Stimulated activated CD8-positive, alpha-beta memory T cell treated with anti-CD3 and anti-CD28 coated beads, Interleukin-4, amount 100 ng/mL, for 24 hours (primary cell): Measurements from ENCODE around the gene NSG2.
"Not testable (repeated sequence)": the region's sequence is repeated elsewhere in the genome, so short reads cannot be mapped to it uniquely, and the experiment has no call there.

ENCODE experiments used
- DNase-seq: peaks from one replicate; pipeline ENCODE4 v3.0.0-alpha.2; 2020; ENCODE audit warnings: low read depth

NSG2 gene

GRCh38 chr5:174045470-174046025 lies at the start of gene NSG2:
TSS of gene NSG2 (plus strand) at chr5:174045706. CDS start at chr5:174046756, 1,050 bp downstream.
- peak; percentile 0 for DNase-seq

DNA sequence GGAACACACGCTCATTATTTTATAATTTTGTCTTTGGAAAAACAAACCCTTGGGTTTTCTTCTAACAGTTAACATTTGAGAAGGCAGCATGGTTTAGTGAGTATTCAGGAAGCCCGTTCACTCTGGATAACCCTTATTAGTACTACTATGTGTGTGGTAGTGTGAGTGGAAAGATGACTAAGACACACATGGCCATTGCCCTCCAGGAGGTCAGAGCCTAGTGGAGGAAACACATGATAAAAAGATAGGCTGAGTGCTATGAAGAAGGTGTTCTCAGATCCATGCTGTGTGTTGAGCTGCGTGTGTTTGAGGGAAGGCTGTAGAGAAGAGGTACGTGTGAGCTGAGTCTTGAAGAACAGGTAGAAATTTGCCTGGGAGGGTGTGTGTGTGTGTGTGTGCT lies 48.2 kb upstream of the NSG2 start:
- no peak for DNase-seq

DNA sequence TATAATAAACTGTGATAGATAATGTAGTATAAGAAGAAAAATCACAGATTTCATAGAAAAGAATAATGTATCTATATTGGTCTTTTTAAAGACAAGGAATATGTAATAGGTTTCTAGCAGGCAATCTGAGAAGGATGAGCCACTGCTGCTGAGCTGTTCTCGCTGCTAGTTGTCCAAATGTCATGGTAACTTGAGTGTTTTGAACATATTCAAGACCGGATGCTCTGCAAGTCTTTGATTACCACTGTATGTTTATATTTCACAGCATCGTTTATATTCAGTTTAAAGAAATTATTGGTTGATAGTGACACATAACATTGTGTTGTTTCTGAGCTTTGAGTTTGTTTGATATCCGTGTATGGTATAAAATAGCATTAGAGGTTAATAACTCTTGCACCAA lies 47.0 kb upstream of the NSG2 start:
- DNase-seq: no peak

DNA sequence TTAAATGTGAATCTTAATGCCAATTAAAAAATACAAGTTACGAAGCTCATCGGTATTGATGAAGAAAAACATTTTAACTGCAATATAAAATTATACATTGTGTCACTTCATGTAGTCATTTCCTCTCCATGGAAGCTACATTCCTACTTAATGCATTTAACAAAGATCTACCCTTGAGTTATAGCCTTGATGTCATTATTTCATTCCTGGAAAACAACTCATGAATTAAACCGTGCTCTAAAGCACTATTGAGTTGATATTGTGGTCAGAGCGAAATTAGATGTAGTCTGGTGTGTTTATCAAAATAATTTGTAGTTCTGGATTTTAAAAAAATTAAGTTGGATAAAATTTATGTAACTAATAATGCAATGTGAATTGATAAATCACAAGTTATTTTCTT lies 45.4 kb upstream of the NSG2 start:
- no peak for DNase-seq

- no peak for DNase-seq
Measured at GRCh38 chr5:174003795-174004194, 41.7 kb upstream of the NSG2 start.

- no peak for DNase-seq
Measured at GRCh38 chr5:174008922-174009321, 36.6 kb upstream of the NSG2 start.

- no peak for DNase-seq
Measured at GRCh38 chr5:174010365-174010764, 35.1 kb upstream of the NSG2 start.

- DNase-seq: no peak
Measured at GRCh38 chr5:174011441-174011840, 34.1 kb upstream of the NSG2 start.

DNA sequence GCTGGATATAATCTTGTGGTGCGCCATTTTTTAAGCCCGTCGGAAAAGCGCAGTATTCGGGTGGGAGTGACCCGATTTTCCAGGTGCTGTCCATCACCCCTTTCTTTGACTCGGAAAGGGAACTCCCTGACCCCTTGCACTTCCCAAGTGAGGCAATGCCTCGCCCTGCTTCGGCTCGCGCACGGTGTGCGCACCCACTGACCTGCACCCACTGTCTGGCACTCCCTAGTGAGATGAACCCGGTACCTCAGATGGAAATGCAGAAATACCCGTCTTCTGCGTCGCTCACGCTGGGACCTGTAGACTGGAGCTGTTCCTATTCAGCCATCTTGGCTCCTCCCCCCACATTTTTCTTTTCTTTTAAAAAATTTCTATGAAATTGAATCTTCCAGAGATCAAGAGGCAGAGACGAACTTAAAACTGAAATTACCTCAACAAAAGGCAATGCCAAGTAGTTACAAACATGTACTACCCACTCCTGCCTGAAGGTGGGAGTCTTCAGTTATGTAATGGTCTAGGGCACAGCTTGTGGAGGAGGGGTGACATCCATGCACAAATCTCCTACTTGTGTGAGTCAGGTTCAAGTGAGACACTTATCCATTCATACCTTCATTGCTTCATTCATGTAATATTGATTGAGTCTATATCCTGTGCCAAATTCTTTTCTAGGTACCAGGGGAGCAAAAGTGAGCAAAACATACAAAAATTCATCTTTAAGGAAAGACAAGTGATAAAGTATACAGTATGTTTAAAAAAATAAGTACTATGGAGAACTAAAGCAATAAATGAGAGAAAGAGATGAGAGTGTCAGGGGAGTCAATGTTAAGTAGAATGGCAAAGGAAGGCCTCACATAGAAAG lies 25.2 kb upstream of the NSG2 start:
- DNase-seq: not testable (repeated sequence)

DNA sequence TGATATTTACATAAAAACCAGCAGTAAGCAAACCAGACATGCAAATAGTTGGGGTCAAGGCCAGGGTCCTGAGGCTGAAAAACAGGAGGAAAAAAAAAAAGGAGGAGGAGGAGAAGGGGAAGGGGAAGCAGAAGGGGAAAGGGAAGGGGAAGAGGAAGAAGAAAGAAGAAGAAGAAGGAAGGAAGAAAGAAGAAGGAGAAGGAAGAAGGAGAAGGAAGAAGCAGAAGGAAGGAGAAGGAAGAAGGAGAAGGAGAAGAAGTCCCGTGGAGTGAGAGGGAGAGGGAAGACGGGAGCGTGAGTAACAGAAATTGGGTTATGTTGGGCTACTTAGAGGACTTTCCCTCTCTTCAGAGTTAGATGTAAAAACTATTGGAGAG lies 24.6 kb upstream of the NSG2 start:
- DNase-seq: no peak

- DNase-seq: no peak
Measured at GRCh38 chr5:174022384-174023095, 23.0 kb upstream of the NSG2 start.

GRCh38 chr5:174030286-174030685 lies 15.2 kb upstream of the NSG2 start:
- no peak for DNase-seq

DNA sequence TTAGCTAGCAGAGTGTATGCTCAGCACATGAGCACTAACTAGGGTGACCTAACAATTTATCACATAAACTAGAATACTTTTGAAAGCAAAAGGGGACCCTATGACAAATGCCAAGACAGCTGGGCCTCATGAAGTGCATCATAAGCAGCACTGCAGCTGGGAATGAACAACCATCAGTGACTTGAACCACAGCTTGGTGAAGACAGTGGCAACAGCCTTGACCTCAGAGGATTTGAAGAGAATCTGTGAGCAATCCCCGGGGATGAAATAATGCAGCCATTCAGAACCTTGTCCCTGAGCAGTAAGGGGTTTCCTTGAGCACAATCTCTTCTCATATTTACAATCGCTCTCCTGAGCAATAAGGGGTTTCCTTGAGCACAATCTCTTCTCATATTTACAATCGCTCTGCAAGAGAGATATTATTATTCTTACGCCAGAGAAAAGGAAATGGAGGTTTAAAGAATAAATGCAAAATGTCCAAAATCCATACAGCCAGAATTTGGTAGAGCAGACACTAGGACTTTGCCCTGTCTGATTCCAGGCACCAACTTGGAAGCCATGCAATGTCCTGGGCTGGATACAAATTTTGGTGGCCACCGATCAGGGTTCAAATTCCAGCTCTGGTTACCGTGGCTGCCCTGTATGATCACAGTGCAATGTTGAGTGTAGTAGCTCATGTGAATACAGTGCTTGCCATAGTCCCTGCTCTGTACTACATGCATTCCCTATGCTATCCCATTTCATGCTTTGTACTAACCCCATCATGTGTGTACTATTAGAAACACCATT lies 846 bp upstream of the NSG2 start:
- no peak for DNase-seq

DNA sequence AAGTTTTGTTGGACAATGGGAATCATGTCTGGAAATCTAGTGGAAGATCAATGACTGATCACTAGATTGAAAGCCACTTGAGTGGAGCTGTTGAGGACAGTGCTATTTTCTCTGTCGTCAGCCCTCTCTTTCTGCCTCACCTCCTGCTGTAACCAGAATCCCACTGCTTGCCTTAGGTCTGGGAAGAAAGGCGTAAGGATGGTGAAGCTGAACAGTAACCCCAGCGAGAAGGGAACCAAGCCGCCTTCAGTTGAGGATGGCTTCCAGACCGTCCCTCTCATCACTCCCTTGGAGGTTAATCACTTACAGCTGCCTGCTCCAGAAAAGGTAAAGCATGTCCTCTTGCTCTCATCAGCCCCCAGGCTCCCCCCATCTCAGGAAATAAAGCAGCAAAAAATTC lies 1.1 kb downstream of the NSG2 start:
- DNase-seq: no peak

DNA sequence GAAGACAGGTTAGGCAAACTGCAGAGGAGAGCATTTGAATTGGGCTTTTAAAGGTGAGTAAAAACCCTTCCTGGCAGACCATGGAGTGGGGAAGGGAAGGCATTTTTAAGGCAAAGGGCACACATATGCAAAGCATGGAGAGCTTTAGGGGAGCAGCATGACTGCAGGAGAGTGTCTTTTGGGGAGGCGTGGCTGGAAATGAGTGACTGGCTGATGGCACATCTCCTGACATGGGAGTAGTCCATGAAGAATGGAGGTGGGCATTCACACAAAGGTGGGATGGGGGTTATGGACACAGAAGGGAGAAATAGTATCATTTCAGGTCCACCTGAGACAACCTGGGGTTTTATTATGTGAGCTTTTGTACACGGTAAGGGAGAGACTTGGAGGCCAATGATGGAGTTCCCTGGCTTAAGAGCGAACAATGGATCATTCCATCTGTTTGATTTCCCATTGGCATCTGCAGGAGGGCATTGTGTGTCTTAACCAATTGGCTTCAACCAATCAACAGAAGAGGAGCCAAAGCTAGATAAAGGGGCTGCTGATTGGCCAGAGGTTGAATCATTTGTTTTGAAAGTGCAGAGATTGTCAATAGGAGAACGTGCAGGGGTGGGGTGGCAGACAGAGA lies 2.1 kb downstream of the NSG2 start:
- DNase-seq: no peak

DNA sequence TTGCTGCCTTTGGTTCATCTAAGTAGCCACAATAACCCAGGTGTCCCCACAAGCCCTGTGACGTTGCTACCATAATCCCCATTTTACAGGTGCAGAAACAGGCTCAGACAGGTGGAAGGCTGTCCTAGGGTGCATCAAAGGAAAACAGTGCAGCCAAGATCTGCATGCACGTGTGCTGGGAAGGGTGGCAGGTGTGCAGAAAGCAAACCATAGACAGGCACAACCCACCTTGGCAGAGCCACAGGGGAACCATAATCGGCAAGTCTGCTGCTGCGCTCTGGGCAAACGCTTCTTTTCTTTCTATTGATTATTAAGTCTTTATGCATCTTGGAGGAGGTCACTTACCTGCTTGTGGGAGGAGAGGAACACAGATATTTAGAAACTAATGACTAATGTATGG lies 7.1 kb downstream of the NSG2 start:
- DNase-seq: no peak

- no peak for DNase-seq
Measured at GRCh38 chr5:174053905-174054304, 8.4 kb downstream of the NSG2 start.

GRCh38 chr5:174056064-174056847 lies 10.8 kb downstream of the NSG2 start:
- DNase-seq: no peak

- no peak for DNase-seq
Measured at GRCh38 chr5:174057206-174057605, 11.7 kb downstream of the NSG2 start.

- DNase-seq: no peak
Measured at GRCh38 chr5:174058433-174059122, 13.1 kb downstream of the NSG2 start.

GRCh38 chr5:174059247-174059646 lies 13.7 kb downstream of the NSG2 start:
- DNase-seq: no peak
